Measurements from ENCODE around the gene PFDN2.

- no peak for TF ChIP-seq PHF8 (conservative IDR thresholded peaks at IDR 0.05; ENCODE audit: low read depth, low read length)
- no peak for TF ChIP-seq EZH2 (IDR thresholded peaks at IDR 0.05; ENCODE audit: low read depth, low read length, severe bottlenecking)
- no peak for TF ChIP-seq MAFK (IDR thresholded peaks at IDR 0.05; ENCODE audit: low read depth, low read length)
- no peak for TF ChIP-seq JUN (IDR thresholded peaks at IDR 0.05; ENCODE audit: low read depth, low read length)
- TF ChIP-seq, protein P1, sequence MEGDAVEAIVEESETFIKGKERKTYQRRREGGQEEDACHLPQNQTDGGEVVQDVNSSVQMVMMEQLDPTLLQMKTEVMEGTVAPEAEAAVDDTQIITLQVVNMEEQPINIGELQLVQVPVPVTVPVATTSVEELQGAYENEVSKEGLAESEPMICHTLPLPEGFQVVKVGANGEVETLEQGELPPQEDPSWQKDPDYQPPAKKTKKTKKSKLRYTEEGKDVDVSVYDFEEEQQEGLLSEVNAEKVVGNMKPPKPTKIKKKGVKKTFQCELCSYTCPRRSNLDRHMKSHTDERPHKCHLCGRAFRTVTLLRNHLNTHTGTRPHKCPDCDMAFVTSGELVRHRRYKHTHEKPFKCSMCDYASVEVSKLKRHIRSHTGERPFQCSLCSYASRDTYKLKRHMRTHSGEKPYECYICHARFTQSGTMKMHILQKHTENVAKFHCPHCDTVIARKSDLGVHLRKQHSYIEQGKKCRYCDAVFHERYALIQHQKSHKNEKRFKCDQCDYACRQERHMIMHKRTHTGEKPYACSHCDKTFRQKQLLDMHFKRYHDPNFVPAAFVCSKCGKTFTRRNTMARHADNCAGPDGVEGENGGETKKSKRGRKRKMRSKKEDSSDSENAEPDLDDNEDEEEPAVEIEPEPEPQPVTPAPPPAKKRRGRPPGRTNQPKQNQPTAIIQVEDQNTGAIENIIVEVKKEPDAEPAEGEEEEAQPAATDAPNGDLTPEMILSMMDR (IDR thresholded peaks at IDR 0.05; ENCODE audit: control extremely low read depth in 1 of 3, insufficient read depth in 1 of 3, low read depth in 1 of 3, low read length in 3 of 3), result no peak
- no peak for TF ChIP-seq RBBP5 (IDR thresholded peaks at IDR 0.05; ENCODE audit: borderline replicate concordance, low read depth, low read length)
- no peak for TF ChIP-seq RNF2 (IDR thresholded peaks at IDR 0.05; ENCODE audit: borderline replicate concordance, low read depth, low read length, missing control alignments, poor library complexity, severe bottlenecking)
- TF ChIP-seq KDM1A (IDR thresholded peaks at IDR 0.05; ENCODE audit: borderline replicate concordance, low read length), result no peak
- TF ChIP-seq SP4 (IDR thresholded peaks at IDR 0.05; ENCODE audit: low read length), result no peak
- TF ChIP-seq SIRT6 (IDR thresholded peaks at IDR 0.05; ENCODE audit: low read length), result no peak
- TF ChIP-seq POLR2AphosphoS5 (IDR thresholded peaks at IDR 0.05; ENCODE audit: low read depth, low read length), result no peak
Observed at GRCh38 chr1:161106431-161106830, 11.4 kb downstream of the PFDN2 start.

Data from H1 (cell line).